GM19372 (cell line): ENCODE data around the gene TSGA10.
"Not testable (repeated sequence)": the region's sequence is repeated elsewhere in the genome, so short reads cannot be mapped to it uniquely, and the experiment has no call there.

ENCODE experiments used
- ATAC-seq: cut with Tn5 transposase; IDR thresholded peaks from one replicate; pipeline ENCODE4 v1.9.1; 2021; ENCODE audit warnings: mild to moderate bottlenecking, low read depth, moderate library complexity; ENCODE audit not compliant: unreplicated experiment

Gene TSGA10, protein sequence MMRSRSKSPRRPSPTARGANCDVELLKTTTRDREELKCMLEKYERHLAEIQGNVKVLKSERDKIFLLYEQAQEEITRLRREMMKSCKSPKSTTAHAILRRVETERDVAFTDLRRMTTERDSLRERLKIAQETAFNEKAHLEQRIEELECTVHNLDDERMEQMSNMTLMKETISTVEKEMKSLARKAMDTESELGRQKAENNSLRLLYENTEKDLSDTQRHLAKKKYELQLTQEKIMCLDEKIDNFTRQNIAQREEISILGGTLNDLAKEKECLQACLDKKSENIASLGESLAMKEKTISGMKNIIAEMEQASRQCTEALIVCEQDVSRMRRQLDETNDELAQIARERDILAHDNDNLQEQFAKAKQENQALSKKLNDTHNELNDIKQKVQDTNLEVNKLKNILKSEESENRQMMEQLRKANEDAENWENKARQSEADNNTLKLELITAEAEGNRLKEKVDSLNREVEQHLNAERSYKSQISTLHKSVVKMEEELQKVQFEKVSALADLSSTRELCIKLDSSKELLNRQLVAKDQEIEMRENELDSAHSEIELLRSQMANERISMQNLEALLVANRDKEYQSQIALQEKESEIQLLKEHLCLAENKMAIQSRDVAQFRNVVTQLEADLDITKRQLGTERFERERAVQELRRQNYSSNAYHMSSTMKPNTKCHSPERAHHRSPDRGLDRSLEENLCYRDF

GRCh38 chr2:99154643-99155536 lies at the start of gene TSGA10, which contains the start of gene LIPT1:
Gene TSGA10 (minus strand): TSS chr2:99154942. CDS start chr2:99109439, 45,503 bp downstream.
Gene LIPT1 (plus strand): TSS chr2:99154967. CDS start chr2:99161958, 6,991 bp downstream.
- ATAC-seq, result peak; percentile 97

- no peak for ATAC-seq
These were observed 47.4 kb upstream of the TSGA10 start for GRCh38 chr2:99201959-99202678.

GRCh38 chr2:99200076-99200800 lies 45.5 kb upstream of the TSGA10 start:
- ATAC-seq, result no peak

GRCh38 chr2:99198103-99198841 lies 43.5 kb upstream of the TSGA10 start:
- no peak for ATAC-seq

DNA sequence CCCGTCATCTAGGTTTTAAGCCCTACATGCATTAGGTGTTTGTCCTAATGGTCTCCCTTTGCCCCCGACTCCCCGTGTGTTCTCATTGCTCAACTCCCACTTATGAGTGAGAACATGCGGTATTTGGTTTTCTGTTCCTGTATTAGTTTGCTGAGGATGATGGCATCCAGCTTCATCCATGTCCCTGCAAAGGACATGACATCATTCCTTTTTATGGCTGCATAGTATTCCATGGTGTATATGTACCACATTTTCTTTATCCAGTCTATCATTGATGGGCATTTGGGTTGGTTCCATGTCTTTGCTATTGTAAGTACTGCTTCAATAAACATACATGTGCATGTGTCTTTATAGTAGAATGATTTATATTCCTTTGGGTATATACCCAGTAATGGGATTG lies 37.6 kb upstream of the TSGA10 start:
- not testable (repeated sequence) for ATAC-seq

- ATAC-seq, result no peak
These were observed 35.8 kb upstream of the TSGA10 start for GRCh38 chr2:99190548-99190947.

DNA sequence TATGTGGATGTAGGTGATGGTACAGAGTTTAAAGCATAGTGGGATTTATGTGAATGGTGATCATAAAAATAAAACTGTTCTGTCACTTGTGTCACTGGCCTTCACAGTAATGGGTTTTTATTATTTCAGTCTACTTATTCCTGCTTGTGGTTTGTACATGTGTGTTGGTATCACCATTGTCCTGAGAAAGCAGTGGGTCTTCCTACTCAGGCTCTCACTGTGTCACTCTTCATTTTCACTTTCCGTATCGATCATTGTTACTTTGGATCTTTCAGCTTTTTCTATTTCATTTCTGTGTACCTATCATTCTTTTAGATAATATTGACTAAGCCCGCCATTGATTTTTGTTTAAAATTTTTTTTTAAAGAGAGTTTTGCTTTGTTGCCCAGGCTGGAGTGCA lies 33.6 kb upstream of the TSGA10 start:
- no peak for ATAC-seq

DNA sequence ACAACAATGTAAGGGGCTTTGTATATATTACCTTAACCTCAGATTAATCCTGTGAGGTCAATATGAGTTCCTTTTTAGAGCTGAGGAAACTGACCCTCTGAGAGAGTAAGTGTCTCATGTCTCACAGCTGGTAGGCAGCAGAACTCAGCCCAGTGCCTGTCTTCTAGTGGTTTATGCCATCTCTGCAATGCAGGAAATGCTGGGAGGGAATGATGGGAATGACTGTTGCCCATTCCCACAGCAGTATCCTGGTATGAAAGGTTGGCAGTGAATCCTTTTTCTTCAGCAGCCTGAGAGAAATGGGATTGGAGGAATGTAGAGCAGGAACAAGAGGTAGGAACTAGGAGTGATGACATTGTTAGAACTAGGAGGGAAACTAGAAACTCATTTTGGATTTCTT lies 32.3 kb upstream of the TSGA10 start:
- no peak for ATAC-seq

- ATAC-seq, result no peak
These were observed 30.1 kb upstream of the TSGA10 start for GRCh38 chr2:99184811-99185210.

GRCh38 chr2:99183025-99183424 lies 28.3 kb upstream of the TSGA10 start:
- no peak for ATAC-seq

GRCh38 chr2:99181624-99182000 lies 26.9 kb upstream of the TSGA10 start:
- ATAC-seq, result no peak

DNA sequence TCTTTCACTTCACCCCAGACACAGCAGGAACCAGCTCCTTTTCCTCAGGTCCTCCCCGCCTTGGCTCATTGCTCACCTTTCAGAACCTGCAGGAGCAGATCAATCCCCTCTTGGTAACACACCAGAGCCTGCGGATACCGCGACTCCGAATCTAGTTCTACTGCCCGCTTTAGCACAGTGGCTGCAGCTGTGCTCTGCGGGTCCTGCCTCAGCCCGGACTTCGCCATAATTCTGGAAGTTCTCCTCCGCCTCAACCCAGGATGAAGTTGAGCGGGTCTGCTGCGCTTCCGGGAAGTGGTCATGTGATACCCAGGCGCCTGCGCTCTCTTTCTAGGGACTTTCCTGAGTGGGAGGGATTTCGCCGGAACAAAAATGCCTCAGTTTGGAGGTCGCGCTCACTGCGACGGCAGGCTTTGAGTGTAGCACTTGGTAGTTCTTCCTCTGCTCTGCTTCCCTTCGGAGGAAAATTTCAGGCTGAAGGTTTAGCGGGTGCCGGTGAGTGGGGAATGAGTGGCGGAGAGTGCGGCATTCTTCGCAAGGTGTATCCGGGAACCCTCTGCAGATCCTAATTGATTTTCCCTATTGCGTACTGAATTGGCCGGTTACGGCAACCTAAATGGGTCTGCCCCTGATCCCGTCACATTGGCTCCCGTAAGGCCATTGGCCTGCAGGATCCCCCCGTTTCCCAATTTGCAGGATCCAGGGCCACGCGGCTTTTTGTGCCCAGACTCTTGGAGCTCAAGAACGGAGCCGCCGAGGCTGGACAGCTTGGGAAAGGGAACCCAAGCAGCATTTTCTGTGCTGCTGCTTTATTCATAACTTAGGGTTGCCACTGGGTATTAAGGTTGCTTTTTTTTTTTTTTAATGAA lies 26.2 kb upstream of the TSGA10 start, which contains the start of the genes MITD1 and MRPL30:
Gene MITD1, minus strand, starts transcription at position 304 of the 869 bp plus-strand sequence. Its CDS starts 77 bp downstream, at position 227.
Gene MRPL30, plus strand, starts transcription at position 430 of the 869 bp plus-strand sequence. CDS start 5,020 bp downstream, outside the sequence.
- peak; percentile 84 for ATAC-seq

- no peak for ATAC-seq
These were observed 16.8 kb upstream of the TSGA10 start for GRCh38 chr2:99171377-99172140.

GRCh38 chr2:99169534-99169933 lies 14.8 kb upstream of the TSGA10 start:
- no peak for ATAC-seq

GRCh38 chr2:99166218-99166617 lies 11.5 kb upstream of the TSGA10 start:
- no peak for ATAC-seq

GRCh38 chr2:99159594-99159993 lies 4.9 kb upstream of the TSGA10 start:
- ATAC-seq, result no peak

DNA sequence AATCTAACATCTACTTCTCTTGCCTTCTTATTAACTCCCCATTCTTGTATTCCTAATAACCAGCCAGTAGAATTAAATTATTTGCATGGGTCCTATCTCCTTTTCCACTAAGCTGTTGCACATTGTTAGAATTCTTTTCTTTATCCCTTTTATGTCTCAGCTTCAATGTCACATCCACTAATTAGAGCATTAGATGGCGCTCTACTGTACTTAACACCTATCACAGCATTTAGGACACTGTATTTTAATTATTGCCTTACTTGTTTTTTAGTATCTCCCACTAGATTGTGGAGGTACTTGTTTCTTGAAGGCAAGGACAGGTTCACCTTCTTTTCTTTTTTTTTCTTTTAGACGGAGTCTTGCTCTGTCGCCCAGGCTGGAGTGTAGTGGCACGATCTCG lies 3.9 kb upstream of the TSGA10 start:
- no peak for ATAC-seq
